Measurements from ENCODE around the gene PRKAA2. TPM values are rescaled to one million over a fixed set of nuclear protein-coding genes. Genes with fewer than 3 reads are reported as not detected.
"Not testable (repeated sequence)": the region's sequence is repeated elsewhere in the genome, so short reads cannot be mapped to it uniquely, and the experiment has no call there.

The PRKAA2 gene
- total RNA-seq (2014; rRNA removed; shearing (Covaris generic)), result 54.7 and 62.4 TPM in 2 replicates
- polyA plus RNA-seq (2014; cell fraction: nucleus; rRNA removed), result 15.8 and 24.4 TPM in 2 replicates

DNA sequence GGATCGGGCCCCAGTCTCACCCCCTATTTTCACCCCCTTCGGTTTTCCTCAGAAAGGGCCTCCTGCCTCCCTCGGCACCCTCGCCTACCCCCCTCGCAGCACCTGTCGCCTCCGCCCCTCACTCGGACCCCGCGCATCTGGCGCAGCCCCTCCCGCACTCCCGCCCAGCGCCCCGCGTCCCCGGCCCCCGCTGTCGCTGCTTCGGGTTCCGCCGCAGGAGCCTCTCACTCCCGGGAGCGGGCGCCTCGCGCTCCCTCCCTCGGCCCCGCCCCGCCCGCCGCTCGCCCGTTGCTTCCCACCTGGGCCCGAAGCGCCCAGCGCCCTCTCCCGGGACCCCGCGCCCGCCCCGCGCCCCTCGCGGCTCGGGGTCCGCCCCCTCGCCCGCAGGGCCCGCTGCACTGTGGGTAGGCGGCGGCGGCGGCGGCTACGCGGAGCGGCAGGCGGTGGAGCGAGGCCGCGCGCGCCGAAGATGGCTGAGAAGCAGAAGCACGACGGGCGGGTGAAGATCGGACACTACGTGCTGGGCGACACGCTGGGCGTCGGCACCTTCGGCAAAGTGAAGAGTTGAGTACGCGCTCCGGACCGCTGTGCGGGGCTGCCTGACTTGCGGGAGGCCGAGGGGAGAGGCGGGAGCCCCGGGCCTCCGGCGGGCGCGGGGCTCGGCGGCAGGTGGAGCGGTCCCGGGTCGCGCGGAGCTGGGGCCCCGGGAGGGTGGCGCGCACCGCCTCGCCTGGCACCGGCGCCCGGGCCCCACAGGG lies at the start of gene PRKAA2:
PRKAA2 (plus strand) TSS at position 396 of the 758 bp plus-strand sequence; CDS start at position 470, 74 bp downstream.
- no peak for DNase-seq (ENCODE audit: extremely low read depth, low read depth)

DNA sequence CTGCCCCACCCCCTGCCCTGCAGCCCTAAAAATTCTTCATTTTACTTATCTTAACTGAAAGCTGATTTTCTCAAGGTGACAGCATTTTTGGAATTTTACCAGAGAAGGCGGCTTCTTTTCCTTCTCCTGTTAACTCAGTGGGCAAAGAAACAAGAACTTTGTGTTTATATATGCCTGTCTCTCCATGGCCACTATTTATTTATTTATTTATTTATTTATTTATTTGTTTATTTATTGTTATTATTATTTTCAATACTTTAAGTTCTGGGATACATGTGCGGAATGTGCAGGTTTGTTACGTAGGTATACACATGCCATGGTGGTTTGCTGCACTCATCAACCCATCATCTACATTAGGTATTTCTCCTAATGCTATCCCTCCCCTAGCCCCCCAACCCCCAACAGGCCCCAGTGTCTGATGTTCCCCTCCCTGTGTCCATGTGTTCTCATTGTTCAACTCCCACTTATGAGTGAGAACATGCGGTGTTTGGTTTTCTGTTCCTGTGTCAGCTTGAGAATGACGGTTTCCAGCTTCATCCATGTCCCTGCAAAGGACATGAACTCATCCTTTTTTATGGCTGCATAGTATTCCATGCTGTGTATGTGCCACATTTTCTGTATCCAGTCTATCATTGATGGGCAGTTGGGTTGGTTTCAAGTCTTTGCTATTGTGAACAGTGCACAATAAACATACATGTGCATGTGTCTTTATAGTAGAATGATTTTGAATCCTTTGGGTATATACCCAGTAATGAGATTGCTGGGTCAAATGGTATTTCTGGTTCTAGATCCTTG lies 49.5 kb upstream of the PRKAA2 start:
- DNase-seq (ENCODE audit: extremely low read depth, low read depth), result not testable (repeated sequence)

DNA sequence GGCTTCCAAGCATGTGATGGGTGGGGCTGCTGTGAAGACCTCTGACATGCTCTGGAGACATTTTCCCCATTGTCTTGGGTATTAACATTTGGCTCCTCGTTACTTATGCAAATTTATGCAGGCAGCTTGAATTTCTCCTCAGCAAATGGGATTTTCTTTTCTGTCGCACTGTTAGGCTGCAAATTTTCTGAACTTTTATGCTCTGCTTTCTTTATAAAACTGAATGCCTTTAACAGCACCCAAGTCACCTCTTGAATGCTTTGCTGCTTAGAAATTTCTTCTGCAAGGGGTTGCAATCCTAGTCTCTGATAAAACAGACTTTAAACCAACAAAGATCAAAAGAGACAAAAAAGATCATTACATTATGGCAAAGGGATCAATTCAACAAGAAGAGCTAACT lies 35.0 kb upstream of the PRKAA2 start:
- DNase-seq (ENCODE audit: extremely low read depth, low read depth), result not testable (repeated sequence)

DNA sequence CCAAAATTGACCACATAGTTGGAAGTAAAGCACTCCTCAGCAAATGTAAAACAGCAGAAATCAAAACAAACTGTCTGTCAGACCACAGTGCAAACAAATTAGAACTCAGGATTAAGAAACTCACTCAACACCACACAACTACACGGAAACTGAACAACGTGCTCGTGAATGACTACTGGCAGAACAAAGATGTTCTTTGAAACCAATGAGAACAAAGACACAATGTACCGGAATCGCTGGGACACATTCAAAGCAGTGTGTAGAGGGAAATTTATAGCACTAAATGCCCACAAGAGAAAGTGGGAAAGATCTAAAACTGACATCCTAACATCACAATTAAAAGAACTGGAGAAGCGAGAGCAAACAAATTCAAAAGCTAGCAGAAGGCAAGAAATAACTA lies 34.3 kb upstream of the PRKAA2 start:
- DNase-seq (ENCODE audit: extremely low read depth, low read depth), result not testable (repeated sequence)

DNA sequence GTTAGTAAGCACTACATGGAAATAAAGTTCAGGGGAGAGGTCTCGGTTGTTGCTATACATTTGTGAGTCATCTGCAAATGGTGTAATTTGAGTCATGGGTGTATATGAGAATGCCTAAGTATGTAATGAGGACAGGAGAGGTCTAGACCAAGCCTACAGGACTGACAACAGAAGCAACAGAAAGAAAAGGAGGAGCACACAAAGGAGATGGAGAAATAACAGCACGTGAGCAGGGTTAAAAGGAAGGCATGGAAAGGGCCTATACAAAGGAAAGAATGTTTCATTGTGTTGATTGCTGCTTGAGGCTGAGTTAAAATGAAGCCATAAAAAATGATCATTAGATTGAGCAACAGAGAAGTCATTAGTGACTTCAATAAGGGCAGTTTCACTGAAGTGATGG lies 28.0 kb upstream of the PRKAA2 start:
- no peak for DNase-seq (ENCODE audit: extremely low read depth, low read depth)

DNA sequence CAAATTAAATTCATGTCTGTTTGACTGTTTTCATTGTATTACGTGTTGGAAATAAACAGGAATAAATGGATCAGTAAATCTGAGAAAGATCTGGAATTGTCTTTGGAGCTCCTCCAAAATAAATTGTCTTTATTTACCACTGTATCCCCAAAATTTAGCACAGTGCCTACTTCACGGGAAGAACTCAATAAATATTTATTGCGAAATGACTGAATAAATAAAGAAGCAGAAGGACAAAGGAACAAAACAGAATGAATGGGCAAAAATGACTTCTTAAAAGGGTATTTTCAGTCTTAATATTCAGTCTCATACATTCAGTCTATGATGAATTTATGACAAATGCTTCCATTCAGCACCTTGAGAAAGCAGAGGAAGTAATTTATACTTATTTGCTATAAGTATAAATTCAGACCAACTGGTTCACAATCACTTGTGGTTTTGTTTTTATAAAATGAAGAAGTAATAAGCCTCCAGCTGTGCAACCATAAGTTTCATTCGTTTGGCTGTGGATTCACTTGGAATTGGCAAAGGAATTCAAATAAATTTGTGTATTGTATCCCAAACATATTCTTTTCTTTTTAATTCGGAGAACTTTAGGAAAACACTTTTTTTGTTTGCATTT lies 19.2 kb upstream of the PRKAA2 start:
- DNase-seq (ENCODE audit: extremely low read depth, low read depth), result no peak

DNA sequence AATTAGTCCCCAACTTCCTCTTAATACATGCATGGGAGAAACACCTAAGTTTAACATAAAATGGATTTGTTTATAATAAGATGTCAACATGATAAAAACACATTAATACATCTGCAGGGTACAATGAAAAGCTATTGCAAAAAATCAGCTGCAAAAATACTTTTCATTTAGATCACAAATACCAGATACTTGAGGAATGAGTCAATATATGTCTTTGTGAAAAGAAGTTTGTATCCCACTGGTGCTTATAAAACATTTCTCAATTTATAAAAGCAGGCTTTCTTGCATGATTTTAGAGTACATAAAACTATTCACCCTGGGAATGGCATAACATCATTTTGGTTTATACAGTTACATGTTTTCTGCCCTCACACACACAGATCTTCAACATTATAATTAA lies 18.6 kb upstream of the PRKAA2 start:
- no peak for DNase-seq (ENCODE audit: extremely low read depth, low read depth)

DNA sequence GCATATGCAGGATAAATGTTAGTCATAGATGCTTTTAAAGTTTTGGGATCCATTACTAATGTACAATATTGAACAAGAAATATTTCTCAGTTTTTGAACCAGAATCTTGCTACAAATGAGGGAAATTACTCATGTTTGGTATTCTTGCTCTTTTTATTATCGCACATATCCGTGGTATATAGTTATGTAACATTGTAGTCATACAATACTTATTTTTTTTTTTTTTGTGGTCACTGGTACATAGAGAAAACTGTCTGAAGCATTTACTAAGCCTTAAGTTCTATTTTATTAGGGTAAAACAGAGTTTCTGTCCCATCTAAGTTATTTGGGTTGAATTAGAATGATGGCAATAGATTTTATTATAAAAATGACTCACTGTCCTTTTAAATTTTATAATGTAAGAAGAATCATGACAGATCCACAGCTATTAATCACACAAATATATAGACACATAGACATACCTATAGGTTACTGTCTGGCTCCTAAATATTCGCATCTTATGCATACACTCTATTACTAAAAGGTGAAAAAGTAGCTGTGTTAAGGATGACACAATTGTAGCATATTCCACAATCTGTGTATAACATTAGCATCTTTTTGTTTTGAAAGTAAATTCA lies 18.0 kb upstream of the PRKAA2 start:
- no peak for DNase-seq (ENCODE audit: extremely low read depth, low read depth)

DNA sequence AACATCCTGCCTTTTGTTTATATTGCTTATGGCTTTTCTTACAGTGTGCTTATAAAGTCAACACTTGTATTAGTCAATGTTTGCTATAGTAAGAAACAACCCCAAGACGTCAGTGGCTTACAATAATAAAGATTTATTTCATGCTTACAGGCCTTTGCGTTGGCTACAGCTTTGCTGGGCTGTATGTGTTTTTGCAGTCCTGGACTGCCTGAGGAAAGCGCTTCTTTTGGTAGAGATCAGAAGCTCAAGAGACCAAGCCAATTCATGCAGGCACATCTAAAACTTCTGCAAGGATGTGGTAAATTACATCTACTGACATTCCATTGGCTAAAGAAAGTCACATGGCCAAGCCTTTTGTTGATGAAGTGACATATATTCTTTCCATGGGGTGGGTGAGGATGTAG lies 17.5 kb upstream of the PRKAA2 start:
- DNase-seq (ENCODE audit: extremely low read depth, low read depth), result peak; percentile 93

DNA sequence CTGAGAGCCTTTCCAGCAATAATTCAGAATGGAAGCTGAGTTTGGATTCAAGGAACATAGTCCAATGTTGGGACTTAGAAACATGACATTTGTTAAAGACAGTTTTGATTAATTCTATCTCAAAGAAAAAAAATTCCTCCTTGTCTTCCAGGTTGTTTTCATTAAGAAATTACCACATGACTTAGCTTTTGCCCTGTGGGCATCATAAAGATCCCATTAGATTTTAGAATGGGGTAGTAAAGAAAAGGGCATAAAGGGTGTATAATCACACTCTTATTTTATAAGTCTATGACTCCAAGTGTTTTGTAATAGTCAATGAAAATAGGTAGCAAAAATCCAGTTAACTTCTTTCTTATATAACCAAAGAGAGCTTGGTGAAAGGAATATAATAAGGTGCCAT lies 14.3 kb upstream of the PRKAA2 start:
- no peak for DNase-seq (ENCODE audit: extremely low read depth, low read depth)

DNA sequence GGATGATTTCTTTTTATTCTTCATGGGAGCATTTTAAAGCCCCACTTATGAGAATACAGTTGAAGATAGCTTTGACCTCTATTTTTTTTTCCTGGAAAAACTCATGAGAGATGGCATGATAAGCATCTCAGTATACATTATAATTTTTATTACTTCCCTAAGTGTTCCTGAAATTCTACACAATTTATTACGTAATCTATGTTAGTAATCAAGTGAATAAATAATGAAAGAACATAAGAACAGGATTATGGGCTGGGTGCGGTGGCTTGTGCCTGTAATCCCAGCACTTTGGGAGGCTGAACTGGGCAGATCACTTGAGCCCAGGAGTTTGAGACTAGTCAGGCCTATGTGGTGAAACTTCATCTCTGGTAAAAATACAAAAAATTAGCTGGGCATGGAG lies 13.2 kb upstream of the PRKAA2 start:
- no peak for DNase-seq (ENCODE audit: extremely low read depth, low read depth)

DNA sequence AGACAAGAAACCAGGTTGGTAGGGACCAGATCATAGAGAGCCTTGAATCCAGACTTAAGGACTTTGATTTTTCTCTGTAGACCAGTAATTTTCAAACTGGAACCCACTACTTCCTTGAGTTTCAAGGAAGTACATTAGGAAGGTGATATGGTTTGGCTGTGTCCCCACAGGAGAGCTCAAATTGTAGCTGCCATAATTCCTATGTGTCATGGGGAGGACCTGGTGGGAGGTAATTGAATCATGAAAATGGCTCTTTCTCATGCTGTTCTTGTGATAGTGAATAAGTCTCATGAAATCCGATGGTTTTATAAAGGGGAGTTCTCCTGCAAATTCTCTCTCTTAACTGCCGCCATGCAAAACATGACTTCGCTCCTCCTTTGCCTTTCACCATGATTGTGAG lies 10.1 kb upstream of the PRKAA2 start:
- DNase-seq (ENCODE audit: extremely low read depth, low read depth), result no peak

DNA sequence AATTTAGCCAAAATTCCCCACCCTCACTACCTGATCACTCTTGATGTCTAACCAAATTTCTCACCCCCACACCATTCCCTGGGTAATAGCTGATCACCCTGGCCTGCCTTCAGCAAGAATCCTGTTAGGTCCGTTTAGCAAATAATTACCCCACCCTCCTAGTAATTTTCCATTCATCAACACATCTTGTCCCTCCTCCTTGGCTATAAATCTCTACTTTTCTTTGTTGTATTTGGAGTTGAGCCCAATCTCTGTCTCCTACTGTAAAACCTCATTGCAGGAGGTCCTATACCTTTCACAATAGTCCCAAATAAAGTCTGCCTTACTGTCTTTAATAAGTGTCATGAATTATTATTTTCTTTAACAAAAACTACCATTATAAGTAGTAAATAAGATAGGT lies 6.9 kb upstream of the PRKAA2 start:
- no peak for DNase-seq (ENCODE audit: extremely low read depth, low read depth)

DNA sequence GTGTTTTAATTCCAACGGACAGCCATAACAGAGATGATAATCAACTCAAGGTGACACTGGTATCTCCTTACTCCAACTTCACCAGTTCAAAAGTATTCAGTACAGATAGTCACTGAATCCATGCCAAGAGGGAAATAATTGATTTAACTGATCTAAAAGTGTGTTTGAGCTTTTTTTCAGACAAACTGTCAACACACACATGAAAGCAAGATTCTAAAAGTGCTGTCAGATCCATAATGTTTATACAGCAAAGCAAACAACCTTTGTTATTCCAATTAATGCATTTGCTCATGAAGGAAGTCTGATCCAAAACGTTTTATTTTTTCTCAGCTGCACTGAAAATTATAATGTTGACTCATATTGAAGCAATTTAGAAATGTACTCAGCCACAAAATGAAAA lies 5.9 kb upstream of the PRKAA2 start:
- no peak for DNase-seq (ENCODE audit: extremely low read depth, low read depth)

DNA sequence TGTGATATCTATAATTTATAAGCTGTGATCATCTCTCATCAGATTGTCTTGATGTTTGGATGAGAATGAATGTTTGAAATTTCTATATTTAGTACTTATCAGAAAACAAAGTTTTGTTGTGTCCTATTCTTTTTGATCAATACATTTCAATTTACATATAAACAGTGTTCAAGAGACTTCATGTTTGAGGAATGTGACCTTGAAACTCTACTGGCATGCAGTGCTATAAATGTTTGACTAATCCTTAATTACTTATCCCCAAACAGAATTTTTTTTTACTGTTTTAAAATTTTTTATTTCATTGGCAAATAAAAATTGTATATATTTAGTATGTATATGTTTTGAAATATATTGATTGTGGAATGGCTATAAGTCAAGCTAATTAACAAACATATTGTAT lies 1.5 kb upstream of the PRKAA2 start:
- DNase-seq (ENCODE audit: extremely low read depth, low read depth), result no peak

DNA sequence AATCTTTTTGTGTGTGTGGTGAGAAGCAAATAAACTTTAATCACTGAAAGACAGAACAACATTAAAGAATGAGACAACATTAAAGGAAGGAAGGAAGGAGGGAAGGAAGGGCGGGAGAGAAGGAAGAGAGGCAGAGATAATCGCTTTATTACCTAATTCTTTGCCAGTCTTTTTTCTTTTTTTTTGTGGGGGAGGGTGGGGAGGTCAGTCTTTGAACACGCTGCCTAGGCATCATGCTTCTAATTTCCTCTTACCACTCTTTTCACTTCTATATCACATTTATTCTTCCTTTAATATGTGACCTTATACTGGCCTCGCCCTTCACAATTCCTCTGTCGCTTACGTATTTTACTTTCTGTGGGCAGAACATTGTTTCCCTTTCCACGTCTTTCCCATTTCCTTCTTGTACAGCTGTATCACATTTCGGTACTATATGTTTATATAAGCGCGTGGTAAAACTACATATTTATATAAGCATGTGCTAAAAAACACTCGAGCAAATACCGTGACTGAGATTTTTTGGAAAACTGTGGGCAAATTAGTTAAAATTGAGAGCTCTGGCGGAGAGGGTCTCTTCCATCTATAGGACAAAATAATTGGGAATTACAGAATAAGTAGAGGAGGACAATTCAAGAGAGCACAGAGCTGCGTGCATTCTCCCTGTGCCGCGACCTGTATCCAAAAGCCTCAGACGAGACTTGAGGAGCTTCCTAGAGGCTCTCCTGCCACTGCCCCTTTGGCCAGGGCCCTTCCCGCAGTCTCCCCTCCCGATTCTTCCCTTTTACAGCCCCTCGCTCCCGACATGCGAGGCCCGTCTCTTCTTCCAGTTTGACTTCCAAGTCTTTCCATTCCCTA lies 823 bp upstream of the PRKAA2 start:
- peak; percentile 86 for DNase-seq (ENCODE audit: extremely low read depth, low read depth)

DNA sequence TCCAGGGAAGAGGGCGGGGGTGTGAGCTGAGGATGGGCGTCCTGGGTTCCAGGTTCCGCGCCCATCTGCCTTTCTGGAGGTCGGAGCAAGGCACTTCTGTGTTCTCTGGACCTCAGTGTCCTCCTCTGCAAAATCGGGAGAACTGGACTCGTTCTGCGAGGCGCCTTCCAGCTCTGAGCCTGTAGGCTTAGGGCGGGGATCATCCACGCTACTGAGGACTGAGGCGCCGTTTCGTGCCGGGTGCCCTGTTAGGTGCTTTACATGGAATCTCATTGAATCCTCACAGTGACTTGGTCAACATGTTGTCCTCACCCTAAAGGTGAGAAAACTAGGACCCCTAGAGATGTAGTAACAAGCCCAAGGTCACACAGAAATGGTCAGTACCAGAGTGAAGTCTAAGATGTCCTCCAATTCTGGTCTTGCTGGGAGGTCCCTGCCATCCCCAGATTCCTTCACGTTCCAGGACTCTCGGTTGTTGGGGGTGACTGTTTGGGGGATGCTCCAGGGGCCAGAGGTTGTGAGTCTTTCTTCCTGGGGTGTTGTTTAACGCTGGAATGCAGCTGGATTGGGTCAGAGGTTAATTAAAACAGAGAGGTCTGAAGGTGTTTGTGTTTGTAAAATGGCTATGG lies 677 bp downstream of the PRKAA2 start:
- no peak for DNase-seq (ENCODE audit: extremely low read depth, low read depth)

DNA sequence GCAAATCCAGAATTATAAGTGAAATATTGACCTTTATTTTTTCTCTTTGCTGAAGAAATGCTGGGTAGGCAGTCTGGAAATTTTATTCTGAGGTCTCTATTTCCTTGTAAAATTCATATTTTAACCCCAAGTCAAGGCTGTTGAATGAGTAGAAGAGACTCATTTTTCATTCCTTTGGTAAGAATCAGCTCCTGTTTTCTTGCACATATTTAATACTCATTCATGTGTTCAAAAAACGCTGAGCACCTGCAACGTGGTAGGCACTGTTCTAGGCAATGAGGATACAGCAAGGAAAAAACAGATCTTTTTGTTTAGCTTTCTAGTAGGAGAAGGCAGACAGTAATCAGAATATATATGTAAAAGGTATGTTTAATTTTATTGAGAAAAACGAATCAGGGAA lies 1.5 kb downstream of the PRKAA2 start:
- DNase-seq (ENCODE audit: extremely low read depth, low read depth), result no peak

DNA sequence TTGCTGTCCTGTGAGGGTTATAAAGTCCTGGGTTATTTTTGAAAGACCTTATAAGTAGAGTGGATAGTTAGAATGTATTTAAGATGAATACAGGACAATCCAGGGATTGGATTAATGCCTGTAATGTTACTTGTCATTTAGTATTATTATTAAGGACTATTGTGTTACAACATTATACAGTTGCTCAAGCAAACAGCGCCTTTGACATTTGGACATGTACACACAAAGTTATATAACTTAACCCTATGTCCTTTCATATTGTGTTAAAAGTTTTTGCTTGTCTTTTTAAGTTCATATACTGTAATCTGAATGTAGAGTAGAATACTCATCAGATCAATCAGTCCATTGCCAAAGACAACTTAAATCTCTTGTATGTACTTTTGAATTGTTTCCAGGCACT lies 2.0 kb downstream of the PRKAA2 start:
- no peak for DNase-seq (ENCODE audit: extremely low read depth, low read depth)

DNA sequence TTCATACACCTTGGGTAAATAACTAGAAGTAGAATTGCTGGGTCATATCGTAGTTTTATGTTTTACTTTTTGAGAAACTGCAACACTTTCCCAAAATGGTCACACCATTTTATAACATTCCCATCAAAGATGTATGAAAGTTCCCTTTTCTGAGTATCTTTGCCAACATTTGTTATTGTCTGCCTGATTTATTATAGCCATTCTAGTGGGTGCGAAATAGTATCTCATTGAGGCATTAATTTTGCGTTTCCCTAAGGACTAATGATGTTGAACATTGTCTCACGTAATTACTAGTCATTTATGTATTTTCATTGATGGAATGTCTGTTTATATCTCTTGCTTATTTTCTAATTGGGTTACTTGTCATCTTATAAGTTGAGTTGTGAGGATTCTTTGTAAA lies 3.4 kb downstream of the PRKAA2 start:
- no peak for DNase-seq (ENCODE audit: extremely low read depth, low read depth)

Measured in NCI-H460 (cell line).